Smooth muscle cell of trachea (primary cell): ENCODE results near the gene LDAF1. TPM values are rescaled to one million over a fixed set of nuclear protein-coding genes. Genes with fewer than 3 reads are reported as not detected.

Experiments used
- total RNA-seq: library from RNA; depleted of rRNA; stranded (reverse); fragments of >200 nt; gene quantifications from 2 replicates; pipeline ENCODE4 v1.2.1, GENCODE V29; 2014

LDAF1 gene
- 73.7 and 90.3 TPM in 2 replicates for total RNA-seq

GRCh38 chr16:21158208-21159110 lies at the start of gene LDAF1:
LDAF1 (plus strand) TSS chr16:21158674; CDS start chr16:21161183, 2,509 bp downstream.

GRCh38 chr16:21150375-21151001 lies 8.0 kb upstream of the LDAF1 start, which contains the start of gene DNAH3:
DNAH3 (minus strand) TSS chr16:21150846; CDS start chr16:21150319, 527 bp downstream.

GRCh38 chr16:21211486-21211885 lies 53.0 kb downstream of the LDAF1 start, which contains the start of gene ZP2:
ZP2 (minus strand) TSS chr16:21211574; CDS start chr16:21211547, 27 bp downstream.

Other genes starting within 250 kb of the LDAF1 start
- not detected in 2 replicates for gene DNAH3, start 7.8 kb upstream of the LDAF1 start, total RNA-seq
- not detected in 2 replicates for gene ZP2, start 52.9 kb downstream of the LDAF1 start, total RNA-seq
- not detected in 2 replicates for gene ANKS4B, start 75.0 kb downstream of the LDAF1 start, total RNA-seq
- 1.6 and 2.3 TPM in 2 replicates for gene CRYM, start 119.6 kb downstream of the LDAF1 start, total RNA-seq